CD4-positive, alpha-beta T cell treated with Interleukin-2 at 100 ng/mL for 4 hours (primary cell): ENCODE measurements around the gene PSMD1.
A peak's percentile ranks its signal among the peaks of the same experiment; 100 is the strongest.
"Not testable (repeated sequence)": the region's sequence is repeated elsewhere in the genome, so short reads cannot be mapped to it uniquely, and the experiment has no call there.

Experiments used
- DNase-seq: peaks from one replicate; pipeline ENCODE4 v3.0.0-alpha.2; 2020; ENCODE audit warnings: low spot score

Gene PSMD1

DNA sequence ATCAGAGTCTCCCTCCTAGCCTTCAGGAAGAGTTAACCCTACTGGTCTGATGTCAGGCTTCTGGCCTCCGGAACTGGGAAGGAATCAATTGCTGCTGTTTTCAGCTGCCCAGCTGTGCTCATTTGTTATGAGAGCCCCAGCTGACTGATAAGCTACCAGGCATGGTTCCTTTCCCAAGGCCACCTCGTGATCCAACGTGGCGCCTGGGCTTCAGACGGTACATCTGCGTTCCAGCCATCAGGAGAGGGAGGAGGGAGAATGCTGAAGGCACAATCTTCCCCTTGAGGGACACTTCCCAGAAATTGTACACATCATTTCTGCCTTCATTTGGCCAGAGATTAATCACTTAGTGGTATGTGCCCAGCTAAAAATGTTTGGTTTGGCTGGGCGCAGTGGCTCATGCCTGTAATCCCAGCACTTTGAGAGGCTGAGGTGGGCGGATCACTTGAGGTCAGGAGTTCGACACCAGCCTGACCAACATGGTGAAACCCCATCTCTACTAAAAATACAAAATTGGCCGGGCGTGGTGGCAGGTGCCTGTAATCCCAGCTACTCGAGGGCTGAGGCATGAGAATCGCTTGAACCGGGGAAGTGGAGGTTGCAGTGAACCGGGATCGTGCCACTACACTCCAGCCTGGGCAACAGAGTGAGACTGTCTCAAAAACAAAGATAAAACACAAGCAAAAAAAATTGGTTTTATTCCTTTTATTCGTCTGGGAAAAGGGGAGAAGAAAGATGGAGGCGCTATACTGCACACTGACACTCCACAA is 131.3 kb downstream of the PSMD1 start:
- DNase-seq, result no peak

DNA sequence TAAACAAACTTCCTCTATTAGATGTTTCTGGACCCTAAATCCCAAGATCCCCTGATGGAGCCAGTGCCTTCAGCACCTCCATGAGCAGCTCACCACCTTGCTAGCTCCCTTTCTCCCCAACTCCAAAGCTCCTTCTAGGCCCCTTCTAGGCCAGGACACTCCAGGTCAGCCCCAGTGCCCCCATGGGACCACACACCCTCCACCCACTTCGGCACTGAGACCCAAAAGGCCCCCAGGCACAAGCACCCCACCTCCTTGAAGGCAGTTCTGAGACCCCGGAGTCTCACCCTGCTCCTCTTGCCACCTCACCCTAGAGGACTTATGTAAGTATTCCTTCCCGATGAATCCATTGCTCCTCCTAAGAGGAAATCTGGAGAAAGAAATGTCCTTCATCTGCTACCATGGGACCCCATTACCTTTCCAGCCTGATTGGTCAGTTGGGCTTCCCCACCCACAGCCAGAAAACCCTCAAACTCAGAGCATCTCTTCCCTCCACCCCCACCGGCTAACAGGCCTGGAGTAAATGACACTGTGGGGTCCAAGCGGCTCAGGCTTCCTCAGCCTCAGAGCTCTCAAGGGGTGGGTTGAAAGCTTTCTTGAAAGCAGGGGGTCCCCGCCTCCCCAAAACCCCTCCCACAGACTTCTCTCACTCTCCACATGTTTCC is 132.0 kb downstream of the PSMD1 start:
- no peak for DNase-seq

DNA sequence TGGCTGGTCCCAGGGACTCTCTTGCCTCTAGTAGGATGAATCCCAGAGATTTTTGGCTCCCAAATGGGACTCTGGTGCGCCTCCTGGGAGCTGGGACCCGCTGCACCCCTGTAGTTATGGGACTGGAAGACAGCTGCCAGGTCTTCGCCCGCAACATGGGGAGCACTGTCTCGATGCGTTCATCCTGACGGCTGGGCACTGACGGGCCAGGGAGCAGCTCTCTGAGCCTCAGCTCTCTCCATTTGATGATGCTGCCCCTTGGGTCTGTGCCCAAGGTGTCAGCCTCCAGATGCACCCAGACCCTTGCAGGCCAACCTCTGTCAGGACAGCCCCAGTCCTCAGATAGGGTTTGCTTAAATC is 132.5 kb downstream of the PSMD1 start:
- DNase-seq, result no peak

DNA sequence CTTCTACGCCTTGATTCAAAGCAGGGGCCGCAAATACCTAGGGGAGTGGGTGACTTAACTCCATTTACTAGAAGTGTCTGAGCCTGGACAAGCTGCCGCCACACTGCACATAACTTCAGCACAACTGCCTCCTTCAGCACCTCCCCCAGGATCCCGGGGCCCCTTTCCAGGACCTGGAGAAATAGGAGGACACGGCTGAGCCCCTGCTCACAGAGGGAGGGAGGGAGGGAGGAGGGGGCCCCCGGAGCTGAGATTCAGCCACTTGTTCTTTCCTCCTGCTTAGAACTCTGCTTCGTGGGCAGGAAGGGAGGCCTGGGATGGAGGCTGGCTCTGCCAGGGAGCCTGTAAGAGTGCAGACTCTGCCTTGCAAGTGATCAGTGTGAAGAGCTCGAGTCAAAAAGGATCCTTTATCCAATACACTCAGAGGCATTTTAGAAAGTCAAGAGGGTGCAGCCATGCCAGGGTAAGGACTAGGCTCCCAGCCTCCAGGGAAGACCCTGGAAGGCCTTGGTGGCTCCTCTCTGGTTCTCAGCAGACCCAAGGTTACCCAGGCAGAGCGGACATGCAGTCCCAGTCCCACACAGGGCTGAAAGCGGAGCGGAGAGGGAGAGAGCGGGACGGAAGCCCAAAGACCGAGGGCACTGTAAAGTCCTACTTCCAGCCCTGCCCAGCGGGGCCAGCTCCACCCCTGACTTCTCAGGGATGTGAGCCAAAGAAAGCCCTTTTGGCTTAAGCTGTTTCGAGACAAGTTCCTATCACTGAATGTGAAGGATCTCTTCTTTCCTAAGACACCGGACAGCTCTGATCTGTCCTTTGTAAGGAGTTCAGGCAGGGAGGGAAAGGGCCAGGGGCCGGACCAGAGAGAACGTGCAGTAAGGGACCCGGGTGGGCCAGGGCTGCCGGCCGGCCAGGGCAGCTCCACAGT is 133.2 kb downstream of the PSMD1 start:
- DNase-seq, result no peak

DNA sequence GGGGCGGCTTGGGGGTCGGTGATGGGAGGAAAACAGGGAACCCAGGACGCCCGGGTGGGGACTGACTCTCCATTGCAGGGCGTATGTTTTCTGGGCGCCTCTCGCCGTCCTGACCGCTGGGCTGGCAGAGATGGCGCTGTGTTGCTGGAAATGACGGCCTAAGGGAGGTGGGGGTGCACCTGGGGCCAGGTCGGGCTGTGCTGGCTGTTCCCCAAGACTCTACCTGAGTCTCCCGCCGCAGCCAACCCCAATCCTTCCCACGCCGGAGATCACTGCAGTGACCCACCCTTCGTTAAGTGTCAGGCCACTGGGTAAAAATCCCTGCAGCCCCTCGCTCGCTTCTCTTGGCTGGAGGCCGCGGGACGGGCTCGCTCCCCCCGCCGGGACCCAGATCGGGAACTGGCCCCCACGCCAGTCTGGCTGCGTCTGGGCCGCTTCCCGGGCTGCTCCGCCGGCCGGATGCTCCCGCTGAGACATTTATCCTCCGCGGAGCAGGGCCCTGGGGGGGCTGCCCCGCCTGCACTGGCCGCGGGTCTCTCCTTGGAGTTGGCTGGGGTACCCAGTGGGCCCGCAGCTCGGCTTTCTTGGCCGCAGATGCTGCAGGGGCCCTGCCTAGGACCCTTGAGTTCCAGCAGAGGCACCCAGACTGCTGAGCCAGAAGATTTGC is 134.0 kb downstream of the PSMD1 start:
- no peak for DNase-seq

DNA sequence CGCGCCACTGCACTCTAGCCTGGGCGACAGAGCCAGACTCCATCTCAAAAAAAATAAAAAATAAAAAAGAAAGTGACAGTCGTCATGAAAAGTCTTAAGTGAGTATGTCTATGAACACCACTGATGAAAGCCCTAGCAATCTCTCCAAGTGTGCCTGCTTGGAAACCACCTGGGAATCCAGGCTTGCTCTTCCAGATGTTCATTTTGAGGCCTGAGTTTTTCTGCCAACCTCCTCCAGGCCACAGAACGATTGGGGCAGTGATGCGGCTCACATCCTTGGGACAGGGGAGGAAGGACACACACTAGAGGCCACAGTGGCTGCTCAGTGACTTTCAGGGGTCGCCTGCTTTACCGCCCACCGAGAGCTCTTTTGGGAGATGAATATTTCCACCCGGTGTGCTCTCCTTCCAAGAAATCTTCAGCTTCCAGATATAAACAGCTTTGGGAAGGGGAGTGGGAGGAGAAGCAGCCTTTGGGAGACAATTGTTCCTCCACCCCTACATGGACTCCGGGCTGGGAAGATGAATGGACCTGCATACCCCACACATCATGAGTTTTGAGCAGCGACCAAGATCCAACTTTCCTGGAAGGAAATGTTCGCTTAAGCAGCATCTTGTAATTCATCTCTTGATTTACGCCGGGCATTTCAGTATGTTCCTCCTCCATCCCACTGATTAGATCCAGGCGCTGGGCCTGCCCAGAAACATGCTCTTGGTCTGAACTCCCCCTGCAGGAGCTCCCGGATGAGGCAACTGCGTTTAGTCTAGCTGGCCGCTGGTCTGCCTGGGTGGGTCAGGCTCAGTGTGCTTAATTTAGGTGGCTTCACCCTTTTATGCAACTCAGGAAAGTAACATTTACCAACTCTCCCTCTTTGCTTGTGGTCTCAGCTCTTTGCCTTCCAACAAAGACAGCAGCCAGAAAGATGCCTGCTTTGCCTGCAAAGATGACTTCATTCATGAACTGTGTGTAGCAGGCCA is 135.5 kb downstream of the PSMD1 start:
- DNase-seq, result no peak

DNA sequence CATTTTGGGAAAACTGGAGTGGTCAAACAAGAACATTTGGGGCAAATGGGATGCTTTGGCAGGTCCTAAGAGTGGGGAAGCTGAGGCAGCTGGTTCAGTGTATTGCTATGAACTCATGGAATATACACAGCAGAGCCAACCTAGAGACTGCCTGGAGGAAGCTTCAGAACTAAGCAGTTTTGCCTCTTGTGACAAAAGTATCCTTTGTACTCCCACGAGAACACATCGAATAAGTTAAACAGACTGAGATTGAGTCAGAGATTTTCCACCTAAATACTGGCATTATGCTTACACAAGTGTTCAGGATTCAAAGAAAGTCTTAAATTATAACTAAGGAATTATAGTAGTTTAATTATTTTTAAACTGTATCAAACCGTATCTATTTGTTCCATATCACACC is 136.5 kb downstream of the PSMD1 start:
- DNase-seq, result no peak

DNA sequence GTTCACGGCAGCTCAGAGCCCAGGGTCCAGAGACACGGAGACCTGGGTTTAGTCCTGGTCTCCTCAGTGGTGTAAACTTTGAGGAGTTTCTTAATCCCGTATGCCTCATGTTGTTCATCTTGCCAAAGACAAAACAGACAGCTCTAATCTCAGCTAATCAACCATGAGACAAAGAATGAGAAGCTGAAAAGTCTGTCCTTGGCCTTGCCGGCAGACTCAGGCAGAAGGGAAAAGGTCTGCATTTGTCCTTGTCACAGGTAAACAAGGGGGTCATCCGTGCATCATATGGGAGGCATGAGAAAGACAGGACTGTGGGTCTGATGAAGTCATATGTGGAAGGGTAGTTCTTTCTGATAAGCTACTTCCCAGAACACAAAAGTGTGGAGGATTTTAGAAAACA is 139.9 kb downstream of the PSMD1 start:
- DNase-seq, result no peak

DNA sequence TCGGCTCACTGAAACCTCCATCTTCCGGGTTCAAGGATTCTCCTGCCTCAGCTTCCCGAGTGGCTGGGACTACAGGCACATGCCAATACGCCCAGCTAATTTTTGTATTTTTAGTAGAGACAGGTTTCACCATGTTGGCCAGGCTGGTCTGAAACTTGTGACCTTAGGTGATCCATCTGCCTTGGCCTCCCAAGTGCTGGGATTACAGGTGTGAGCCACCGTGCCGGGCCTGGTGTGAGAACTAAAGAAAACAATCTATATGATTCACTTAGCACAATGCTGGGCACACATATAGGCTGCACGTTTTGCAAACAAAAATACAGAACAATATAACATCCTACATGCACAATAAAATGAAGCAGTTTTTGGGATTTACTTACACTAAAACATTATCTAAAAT is 140.5 kb downstream of the PSMD1 start:
- not testable (repeated sequence) for DNase-seq

DNA sequence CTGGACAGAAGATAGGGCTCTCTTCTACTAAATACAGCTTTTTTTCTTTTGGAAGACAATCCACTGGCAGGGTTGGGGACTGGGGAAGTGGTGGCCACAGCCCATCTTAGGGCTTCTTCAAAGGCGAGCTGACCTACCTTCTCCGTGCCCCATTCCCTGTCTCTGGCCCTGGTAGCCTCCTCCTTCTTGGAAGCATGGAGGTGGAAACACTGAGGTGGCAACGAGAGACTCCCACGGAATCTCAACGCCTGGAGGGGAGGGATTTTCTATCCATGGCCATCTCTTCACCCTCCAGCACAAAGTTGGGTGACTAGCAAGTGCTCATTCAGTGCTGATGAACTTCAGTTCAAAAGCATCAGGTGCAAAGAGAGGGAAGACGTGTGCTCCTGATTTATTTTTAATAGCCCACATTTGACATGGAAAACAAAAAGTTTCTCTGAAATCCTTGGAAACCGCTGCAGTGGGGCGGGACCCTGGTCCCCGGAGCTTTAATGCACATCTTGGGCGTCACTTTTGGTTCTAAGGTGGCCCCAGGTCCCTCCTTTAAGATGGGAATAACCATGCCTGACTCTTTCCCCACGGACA is 141.1 kb downstream of the PSMD1 start:
- DNase-seq, result no peak

DNA sequence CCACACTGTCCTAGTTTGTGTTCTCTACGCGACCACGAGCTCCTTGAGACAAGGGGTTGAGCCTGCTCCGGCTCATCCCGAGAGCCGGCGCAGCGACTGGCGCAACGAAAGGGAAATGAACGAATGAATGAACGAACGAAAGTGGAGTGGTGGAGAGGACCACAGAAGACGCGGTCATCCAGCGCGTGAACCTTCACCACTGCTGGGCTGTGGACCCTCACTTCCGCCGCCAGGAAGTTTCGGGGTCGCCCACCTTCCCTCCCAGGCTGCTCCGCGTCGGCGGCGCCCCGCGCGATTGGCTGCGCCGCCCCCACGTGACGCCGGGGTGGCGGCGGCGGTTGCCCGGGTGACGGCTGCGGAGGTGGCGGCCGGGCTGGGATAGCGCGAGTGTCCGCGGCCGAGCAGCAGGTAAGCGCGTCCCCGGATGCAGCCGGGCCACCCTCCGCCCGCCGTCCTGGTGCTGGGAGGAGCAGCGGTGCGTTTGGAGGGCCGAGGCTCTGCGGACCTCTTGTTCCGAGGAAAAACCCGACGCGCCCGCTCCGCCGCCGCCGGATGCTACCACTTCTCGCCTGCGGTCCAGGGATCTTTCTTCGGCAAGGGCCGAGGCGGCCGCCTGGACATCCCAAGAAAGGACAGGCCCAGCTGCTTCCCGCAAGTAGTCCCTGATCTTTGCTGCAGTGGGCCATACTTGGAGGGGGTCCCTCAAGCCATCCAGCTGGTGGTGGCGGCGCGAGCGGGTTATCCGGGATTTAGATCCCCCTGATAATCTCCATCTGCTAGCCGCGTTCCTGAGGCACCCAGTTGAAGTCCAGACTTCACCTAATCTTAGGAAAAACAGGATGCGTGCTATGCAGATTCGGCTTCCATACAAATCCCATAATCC is 141.9 kb downstream of the PSMD1 start, which contains the start of gene ARMC9:
Gene ARMC9 (plus strand): TSS at position 341 of the 883 bp plus-strand sequence. CDS start 7,608 bp downstream, outside the sequence.
- peak; percentile 64 for DNase-seq

DNA sequence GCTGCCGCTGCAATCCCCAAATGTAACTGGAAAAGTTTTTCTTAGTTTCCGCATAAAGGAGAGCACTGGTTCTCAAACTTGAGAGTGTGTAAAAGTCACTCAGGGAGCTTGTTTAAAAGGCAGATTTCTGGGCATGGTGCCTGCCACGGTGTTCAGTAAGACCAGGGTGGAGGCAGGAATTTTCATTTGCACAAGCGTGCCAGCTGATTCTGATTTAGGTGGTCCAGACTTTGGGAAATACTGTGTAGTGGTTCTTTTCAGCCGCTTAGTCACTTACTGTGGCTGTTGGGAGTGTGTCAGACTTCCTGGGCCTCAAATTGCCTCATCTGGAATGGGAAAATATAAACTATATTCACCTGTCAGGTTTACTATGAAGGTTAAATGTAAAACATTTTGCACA is 142.6 kb downstream of the PSMD1 start:
- DNase-seq, result no peak

DNA sequence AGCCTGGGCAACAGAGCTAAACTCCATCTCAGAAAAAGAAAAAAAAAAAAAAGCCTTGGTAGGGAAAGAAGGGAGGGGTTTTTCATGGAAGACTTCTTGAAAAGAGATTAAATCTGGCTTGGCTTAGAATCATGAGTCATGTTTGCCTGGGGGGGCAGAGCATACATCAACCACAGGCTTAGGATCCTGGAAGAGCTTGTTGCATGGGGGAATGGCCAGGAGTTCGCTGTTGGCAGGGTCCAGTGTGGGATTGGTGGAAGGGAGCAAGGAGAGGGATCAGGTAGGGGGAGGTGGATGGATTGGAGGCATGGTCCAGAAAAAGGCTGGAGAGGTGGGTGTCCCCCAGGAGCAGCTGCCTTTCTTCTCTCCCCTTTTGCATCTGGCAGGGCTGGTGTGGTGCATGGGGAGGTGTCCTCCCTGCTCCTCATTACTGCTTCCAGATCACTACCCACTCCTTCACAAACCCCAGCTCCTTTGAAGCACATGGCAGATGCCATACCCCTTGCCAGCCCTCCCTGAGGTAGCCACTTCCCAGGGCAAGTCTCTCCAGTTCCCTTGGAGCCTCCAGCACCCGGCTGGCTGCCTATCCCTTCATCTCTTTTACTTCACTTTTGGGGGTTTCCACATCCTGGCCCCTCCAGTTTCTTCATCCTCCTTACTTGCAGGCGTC is 144.3 kb downstream of the PSMD1 start:
- DNase-seq, result no peak

DNA sequence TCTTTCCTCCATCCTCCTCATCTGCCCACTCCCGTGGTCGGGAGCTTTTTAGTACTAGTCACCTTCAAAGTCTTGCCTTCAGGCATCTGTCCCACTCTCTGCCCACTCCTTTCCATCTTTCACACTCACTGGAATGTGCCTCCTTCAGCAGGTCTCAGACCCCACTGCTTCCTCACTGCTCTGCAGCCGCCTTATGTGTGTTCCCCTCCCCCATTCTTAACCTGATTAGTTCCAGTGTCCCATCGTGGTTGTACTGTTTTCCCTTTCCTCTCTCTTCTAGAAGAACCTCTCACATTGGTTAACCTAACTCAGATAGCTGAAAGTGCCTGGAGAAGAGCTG is 144.8 kb downstream of the PSMD1 start:
- no peak for DNase-seq

DNA sequence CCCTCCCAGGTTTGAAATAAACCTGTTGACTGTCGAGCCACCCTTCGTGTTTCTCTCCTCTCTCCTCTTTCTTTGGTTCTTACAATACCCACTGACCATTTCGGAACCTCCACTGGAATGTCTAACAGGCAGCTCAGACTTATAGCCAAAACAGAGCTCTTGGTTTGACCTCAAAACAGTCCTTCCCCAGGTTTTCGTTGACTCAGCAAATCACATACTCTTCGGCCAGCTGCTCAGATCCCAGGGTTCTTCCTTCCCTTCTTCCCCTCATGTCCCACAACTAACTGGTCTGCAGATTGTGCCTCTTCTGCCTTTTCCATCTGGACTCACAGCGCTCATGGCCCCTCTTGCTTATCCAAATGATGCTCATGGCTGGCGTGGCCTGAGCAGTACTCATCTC is 146.4 kb downstream of the PSMD1 start:
- no peak for DNase-seq

DNA sequence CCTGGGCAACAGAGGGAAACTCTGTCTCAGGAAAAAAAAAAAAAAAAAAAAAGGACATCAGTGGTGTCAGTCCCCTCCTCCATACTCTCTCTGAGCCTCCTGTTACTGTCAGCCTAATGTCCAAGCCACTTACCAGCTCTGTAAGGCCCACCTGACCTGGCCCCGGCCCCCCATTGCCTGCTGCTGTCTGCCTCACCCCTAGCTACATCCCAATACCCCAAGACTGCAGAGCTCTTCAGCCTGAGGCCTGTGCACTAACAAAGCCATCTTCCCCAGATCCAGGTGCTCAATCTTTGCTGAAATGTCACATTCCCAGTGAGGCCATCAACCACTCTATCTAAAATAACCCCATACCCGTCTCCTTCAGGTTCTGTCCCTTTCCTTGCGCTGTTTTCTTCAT is 147.5 kb downstream of the PSMD1 start:
- no peak for DNase-seq

DNA sequence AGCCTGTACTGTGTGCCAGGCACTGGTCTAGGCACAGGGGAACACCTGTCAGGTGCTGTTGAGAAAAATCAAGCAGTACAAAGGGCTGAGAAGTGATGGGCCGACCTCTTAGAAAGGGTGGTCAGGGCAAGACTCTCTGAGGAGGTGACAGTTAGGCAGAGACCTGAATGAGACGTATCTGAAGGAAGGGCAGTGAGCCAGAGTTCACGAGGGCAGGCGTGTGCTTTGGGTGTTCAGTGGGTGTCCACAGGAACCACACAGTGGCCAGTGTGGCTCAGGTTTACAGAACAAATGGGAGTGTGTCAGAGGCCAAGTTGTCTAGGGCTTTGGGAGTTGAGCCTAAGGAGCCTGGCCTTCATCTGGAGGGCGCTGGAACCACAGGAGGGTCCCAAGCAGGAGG is 147.9 kb downstream of the PSMD1 start:
- no peak for DNase-seq

DNA sequence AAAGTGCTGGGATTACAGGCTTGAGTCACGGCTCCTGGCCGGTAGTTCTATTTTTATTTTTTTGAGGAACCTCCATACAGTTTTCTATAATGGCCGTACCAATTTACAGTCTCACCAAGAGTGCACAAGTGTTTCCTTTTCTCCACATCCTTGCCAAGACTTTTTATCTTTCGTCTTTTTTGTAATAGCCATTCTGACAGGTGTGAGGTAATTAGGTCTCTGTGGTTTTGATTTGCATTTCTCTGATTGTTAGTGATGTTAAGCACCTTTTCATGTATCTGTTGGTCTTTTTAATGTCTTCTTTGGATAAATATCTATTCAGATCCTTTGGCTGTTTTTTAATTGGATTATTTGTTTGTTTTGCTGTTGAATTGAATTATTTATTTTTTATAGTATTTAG is 151.1 kb downstream of the PSMD1 start:
- no peak for DNase-seq

DNA sequence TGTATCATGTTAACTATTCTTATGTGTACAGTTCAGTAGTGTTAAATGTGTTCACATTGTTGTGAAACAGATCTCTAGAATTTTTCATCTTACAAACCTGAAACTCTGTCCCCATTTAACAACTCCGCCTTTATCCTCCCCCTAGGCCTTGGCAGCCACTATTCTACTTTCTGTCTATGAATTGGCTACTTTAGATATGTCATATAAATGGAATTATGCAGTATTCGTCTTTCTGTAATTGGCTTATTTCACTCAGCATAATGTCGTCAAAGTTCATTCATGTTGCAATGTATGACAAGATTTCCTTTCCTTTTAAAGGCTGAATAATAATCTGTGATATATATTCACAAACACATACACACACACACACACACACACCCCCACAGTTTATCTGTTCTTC is 154.1 kb downstream of the PSMD1 start:
- DNase-seq, result no peak
